ENCODE data around the gene OR6Y1.

The OR6Y1 gene

GRCh38 chr1:158520021-158520420 is 34.2 kb downstream of the OR6Y1 start:
- H3K9ac ChIP-seq (ENCODE audit: low read length) = no peak overlapping the region
- no peak overlapping the region for H3K27ac ChIP-seq (ENCODE audit: low read depth, low read length)
- no peak overlapping the region for H2BK15ac ChIP-seq (replicated peaks; ENCODE audit: low read depth)
- no CpG with 5 or more reads among the region's 1 CpG for WGBS (ENCODE audit: extremely low coverage, insufficient coverage, low lambda C conversion rate)
- no peaks in the 10 kb centered on the region for H3K36me3 ChIP-seq (ENCODE audit: control insufficient read depth, insufficient read depth, low read length)
- no peaks in the 10 kb centered on the region for H3K79me1 ChIP-seq (ENCODE audit: low read length)
- no peak overlapping the region for H4K8ac ChIP-seq (ENCODE audit: low read depth, low read length)
- no peak overlapping the region for H2AK5ac ChIP-seq (ENCODE audit: low read length)
- no peak overlapping the region for H3K23ac ChIP-seq (ENCODE audit: low read length)
- H3K18ac ChIP-seq (ENCODE audit: low read length) = no peak overlapping the region
- no peak overlapping the region for H3K4me2 ChIP-seq (ENCODE audit: low read length)
- no peak overlapping the region for H4K5ac ChIP-seq (ENCODE audit: low read length)
- no peak overlapping the region for H3K4me3 ChIP-seq (ENCODE audit: low read length)
- no peak overlapping the region for H2BK5ac ChIP-seq (ENCODE audit: low read length)
- no peaks in the 10 kb centered on the region for H3K27me3 ChIP-seq (ENCODE audit: insufficient read depth, low read length, poor library complexity)
- H2BK120ac ChIP-seq (ENCODE audit: low read depth, low read length) = no peak overlapping the region
- H3K4me1 ChIP-seq (ENCODE audit: control insufficient read depth, low read depth, low read length) = no peaks in the 10 kb centered on the region
- no peaks in the 10 kb centered on the region for H3K79me2 ChIP-seq (ENCODE audit: control insufficient read depth, insufficient read depth, low read length)
- H3K56ac ChIP-seq (ENCODE audit: low read length) = no peak overlapping the region
- peak; percentile 83 for DNase-seq
- H3K4ac ChIP-seq (ENCODE audit: low read depth, low read length) = no peak overlapping the region

GRCh38 chr1:158516966-158517365 is 37.2 kb downstream of the OR6Y1 start:
- Histone ChIP-seq H2BK120ac (ENCODE audit: low read depth, low read length) (no peak overlapping the region), H2BK15ac (replicated peaks; ENCODE audit: low read depth) (no peak overlapping the region), H3K4me1 (ENCODE audit: control insufficient read depth, low read depth, low read length) (no peaks in the 10 kb centered on the region), H2BK5ac (ENCODE audit: low read length) (no peak overlapping the region), H3K18ac (ENCODE audit: low read length) (no peak overlapping the region), H2AK5ac (ENCODE audit: low read length) (no peak overlapping the region), H4K8ac (ENCODE audit: low read depth, low read length) (no peak overlapping the region), H4K5ac (ENCODE audit: low read length) (no peak overlapping the region), H3K4me3 (ENCODE audit: low read length) (no peak overlapping the region), H3K79me2 (ENCODE audit: control insufficient read depth, insufficient read depth, low read length) (no peaks in the 10 kb centered on the region), H3K79me1 (ENCODE audit: low read length) (no peaks in the 10 kb centered on the region), H3K36me3 (ENCODE audit: control insufficient read depth, insufficient read depth, low read length) (no peaks in the 10 kb centered on the region), H3K27ac (ENCODE audit: low read depth, low read length) (no peak overlapping the region), H3K4me2 (ENCODE audit: low read length) (no peak overlapping the region), H3K9ac (ENCODE audit: low read length) (no peak overlapping the region), H3K23ac (ENCODE audit: low read length) (no peak overlapping the region), H3K27me3 (ENCODE audit: insufficient read depth, low read length, poor library complexity) (no peaks in the 10 kb centered on the region), H3K56ac (ENCODE audit: low read length) (no peak overlapping the region), H3K4ac (ENCODE audit: low read depth, low read length) (no peak overlapping the region)
- DNase-seq = no peak

DNA sequence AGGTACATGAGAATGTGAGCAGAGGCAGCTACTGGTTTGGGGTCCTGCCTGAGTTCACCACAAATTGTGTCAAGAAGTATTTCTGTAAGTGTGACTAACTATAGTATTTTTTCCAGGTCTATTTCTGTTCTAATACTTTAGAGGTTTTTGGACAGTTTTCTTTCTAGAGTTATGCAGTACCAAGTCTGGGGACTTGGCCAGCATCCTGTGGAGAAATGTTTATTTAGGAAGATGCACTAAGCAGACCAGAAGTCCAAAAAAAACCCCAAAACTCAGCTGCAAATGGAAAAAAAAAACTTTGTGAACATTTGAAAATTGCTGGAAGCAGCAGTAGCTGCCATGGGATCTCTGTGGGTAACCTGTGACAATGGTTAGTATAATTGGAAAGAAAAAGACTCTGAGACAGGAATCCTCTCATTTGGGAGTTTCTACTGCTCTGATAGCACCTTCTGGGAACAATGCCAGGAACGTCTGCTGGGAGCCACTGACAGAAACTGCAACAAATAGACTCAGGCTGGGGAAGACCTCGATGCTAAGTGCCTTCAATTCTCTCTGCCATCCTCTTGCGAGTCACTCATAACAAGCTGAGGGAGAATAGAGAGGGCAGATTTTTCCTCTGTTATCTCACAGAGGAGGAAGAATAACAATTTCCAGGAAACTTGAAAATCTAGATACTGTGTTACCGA is 44.6 kb downstream of the OR6Y1 start:
- DNase-seq = no peak
- Histone ChIP-seq H2BK120ac (ENCODE audit: low read depth, low read length) (no peak overlapping the region), H2BK15ac (replicated peaks; ENCODE audit: low read depth) (no peak overlapping the region), H3K79me1 (ENCODE audit: low read length) (no peaks in the 10 kb centered on the region), H3K79me2 (ENCODE audit: control insufficient read depth, insufficient read depth, low read length) (no peaks in the 10 kb centered on the region), H3K4me2 (ENCODE audit: low read length) (no peak overlapping the region), H4K8ac (ENCODE audit: low read depth, low read length) (no peak overlapping the region), H3K27ac (ENCODE audit: low read depth, low read length) (no peak overlapping the region), H2BK5ac (ENCODE audit: low read length) (no peak overlapping the region), H3K4ac (ENCODE audit: low read depth, low read length) (no peak overlapping the region), H3K27me3 (ENCODE audit: insufficient read depth, low read length, poor library complexity) (no peaks in the 10 kb centered on the region), H3K9ac (ENCODE audit: low read length) (no peak overlapping the region), H3K36me3 (ENCODE audit: control insufficient read depth, insufficient read depth, low read length) (no peaks in the 10 kb centered on the region), H2AK5ac (ENCODE audit: low read length) (no peak overlapping the region), H3K4me3 (ENCODE audit: low read length) (no peak overlapping the region), H3K18ac (ENCODE audit: low read length) (no peak overlapping the region), H4K5ac (ENCODE audit: low read length) (no peak overlapping the region), H3K4me1 (ENCODE audit: control insufficient read depth, low read depth, low read length) (no peaks in the 10 kb centered on the region), H3K56ac (ENCODE audit: low read length) (no peak overlapping the region), H3K23ac (ENCODE audit: low read length) (no peak overlapping the region)
- WGBS (ENCODE audit: extremely low coverage, insufficient coverage, low lambda C conversion rate) = no CpG with 5 or more reads among the region's 4 CpGs

GRCh38 chr1:158507511-158507910 is 46.7 kb downstream of the OR6Y1 start:
- H3K36me3 ChIP-seq (ENCODE audit: control insufficient read depth, insufficient read depth, low read length) = no peaks in the 10 kb centered on the region
- no peak overlapping the region for H2AK5ac ChIP-seq (ENCODE audit: low read length)
- H3K4me1 ChIP-seq (ENCODE audit: control insufficient read depth, low read depth, low read length) = no peaks in the 10 kb centered on the region
- H4K5ac ChIP-seq (ENCODE audit: low read length) = no peak overlapping the region
- no peak overlapping the region for H2BK120ac ChIP-seq (ENCODE audit: low read depth, low read length)
- H3K56ac ChIP-seq (ENCODE audit: low read length) = no peak overlapping the region
- no peak overlapping the region for H3K23ac ChIP-seq (ENCODE audit: low read length)
- WGBS (ENCODE audit: extremely low coverage, insufficient coverage, low lambda C conversion rate) = no CpG with 5 or more reads among the region's 2 CpGs
- no peaks in the 10 kb centered on the region for H3K27me3 ChIP-seq (ENCODE audit: insufficient read depth, low read length, poor library complexity)
- DNase-seq = no peak
- H3K79me1 ChIP-seq (ENCODE audit: low read length) = no peaks in the 10 kb centered on the region
- no peaks in the 10 kb centered on the region for H3K79me2 ChIP-seq (ENCODE audit: control insufficient read depth, insufficient read depth, low read length)
- H2BK5ac ChIP-seq (ENCODE audit: low read length) = no peak overlapping the region
- H3K18ac ChIP-seq (ENCODE audit: low read length) = no peak overlapping the region
- H3K4ac ChIP-seq (ENCODE audit: low read depth, low read length) = no peak overlapping the region
- no peak overlapping the region for H4K8ac ChIP-seq (ENCODE audit: low read depth, low read length)
- H2BK15ac ChIP-seq (replicated peaks; ENCODE audit: low read depth) = no peak overlapping the region
- H3K4me2 ChIP-seq (ENCODE audit: low read length) = no peak overlapping the region
- H3K27ac ChIP-seq (ENCODE audit: low read depth, low read length) = no peak overlapping the region
- H3K4me3 ChIP-seq (ENCODE audit: low read length) = no peak overlapping the region
- no peak overlapping the region for H3K9ac ChIP-seq (ENCODE audit: low read length)

- Histone ChIP-seq H3K56ac (ENCODE audit: low read length) (no peak overlapping the region), H3K4me3 (ENCODE audit: low read length) (no peak overlapping the region), H3K27me3 (ENCODE audit: insufficient read depth, low read length, poor library complexity) (no peaks in the 10 kb centered on the region), H3K27ac (ENCODE audit: low read depth, low read length) (no peak overlapping the region), H2AK5ac (ENCODE audit: low read length) (no peak overlapping the region), H2BK5ac (ENCODE audit: low read length) (no peak overlapping the region), H3K79me2 (ENCODE audit: control insufficient read depth, insufficient read depth, low read length) (no peaks in the 10 kb centered on the region), H3K9ac (ENCODE audit: low read length) (no peak overlapping the region), H3K4me2 (ENCODE audit: low read length) (no peak overlapping the region), H3K79me1 (ENCODE audit: low read length) (no peaks in the 10 kb centered on the region), H3K4me1 (ENCODE audit: control insufficient read depth, low read depth, low read length) (no peaks in the 10 kb centered on the region), H3K4ac (ENCODE audit: low read depth, low read length) (no peak overlapping the region), H3K18ac (ENCODE audit: low read length) (no peak overlapping the region), H4K5ac (ENCODE audit: low read length) (no peak overlapping the region), H2BK15ac (replicated peaks; ENCODE audit: low read depth) (no peak overlapping the region), H3K36me3 (ENCODE audit: control insufficient read depth, insufficient read depth, low read length) (no peaks in the 10 kb centered on the region), H4K8ac (ENCODE audit: low read depth, low read length) (no peak overlapping the region), H3K23ac (ENCODE audit: low read length) (no peak overlapping the region), H2BK120ac (ENCODE audit: low read depth, low read length) (no peak overlapping the region)
- DNase-seq = peak; percentile 80
- WGBS (ENCODE audit: extremely low coverage, insufficient coverage, low lambda C conversion rate) = no CpG with 5 or more reads among the region's 1 CpG
Observed at GRCh38 chr1:158506369-158506987, 47.7 kb downstream of the OR6Y1 start.

DNA sequence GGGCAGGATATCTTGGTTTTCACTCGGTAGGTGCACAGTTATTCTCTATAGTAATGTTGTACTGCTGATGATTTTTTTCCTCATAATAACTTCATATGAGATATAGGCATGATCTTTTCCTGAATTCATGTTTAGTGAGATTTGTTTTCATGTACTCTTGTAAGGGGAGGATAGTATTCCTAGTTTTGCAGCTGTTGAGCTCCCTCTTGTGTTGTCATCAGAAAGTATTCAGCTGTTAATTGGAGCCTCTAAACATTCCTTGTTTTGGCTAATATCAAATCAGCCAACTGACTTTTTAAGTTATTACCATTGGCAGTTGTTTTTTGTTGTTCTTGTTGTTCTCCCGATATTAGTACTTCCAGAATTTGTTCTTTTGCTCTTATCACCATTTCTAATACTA is 57.8 kb downstream of the OR6Y1 start:
- Histone ChIP-seq H2BK5ac (ENCODE audit: low read length) (no peak overlapping the region), H3K79me1 (ENCODE audit: low read length) (no peaks in the 10 kb centered on the region), H2BK120ac (ENCODE audit: low read depth, low read length) (no peak overlapping the region), H3K23ac (ENCODE audit: low read length) (no peak overlapping the region), H3K4ac (ENCODE audit: low read depth, low read length) (no peak overlapping the region), H3K4me1 (ENCODE audit: control insufficient read depth, low read depth, low read length) (no peaks in the 10 kb centered on the region), H4K8ac (ENCODE audit: low read depth, low read length) (no peak overlapping the region), H3K9ac (ENCODE audit: low read length) (no peak overlapping the region), H3K36me3 (ENCODE audit: control insufficient read depth, insufficient read depth, low read length) (no peaks in the 10 kb centered on the region), H3K79me2 (ENCODE audit: control insufficient read depth, insufficient read depth, low read length) (no peaks in the 10 kb centered on the region), H2BK15ac (replicated peaks; ENCODE audit: low read depth) (no peak overlapping the region), H3K27me3 (ENCODE audit: insufficient read depth, low read length, poor library complexity) (no peaks in the 10 kb centered on the region), H3K4me3 (ENCODE audit: low read length) (no peak overlapping the region), H3K18ac (ENCODE audit: low read length) (no peak overlapping the region), H3K4me2 (ENCODE audit: low read length) (no peak overlapping the region), H3K56ac (ENCODE audit: low read length) (no peak overlapping the region), H4K5ac (ENCODE audit: low read length) (no peak overlapping the region), H3K27ac (ENCODE audit: low read depth, low read length) (no peak overlapping the region), H2AK5ac (ENCODE audit: low read length) (no peak overlapping the region)
- DNase-seq = peak; percentile 57
- WGBS (ENCODE audit: extremely low coverage, insufficient coverage, low lambda C conversion rate) = no CpG with 5 or more reads among the region's 2 CpGs
